Kasumi-1 (cell line): Measurements from ENCODE around the gene EYS.

Experiments
- DNase-seq, 2 experiments: peaks; one replicate each; lab custom pipeline; 2025; lab: John Stamatoyannopoulos, UW

Gene EYS

DNA sequence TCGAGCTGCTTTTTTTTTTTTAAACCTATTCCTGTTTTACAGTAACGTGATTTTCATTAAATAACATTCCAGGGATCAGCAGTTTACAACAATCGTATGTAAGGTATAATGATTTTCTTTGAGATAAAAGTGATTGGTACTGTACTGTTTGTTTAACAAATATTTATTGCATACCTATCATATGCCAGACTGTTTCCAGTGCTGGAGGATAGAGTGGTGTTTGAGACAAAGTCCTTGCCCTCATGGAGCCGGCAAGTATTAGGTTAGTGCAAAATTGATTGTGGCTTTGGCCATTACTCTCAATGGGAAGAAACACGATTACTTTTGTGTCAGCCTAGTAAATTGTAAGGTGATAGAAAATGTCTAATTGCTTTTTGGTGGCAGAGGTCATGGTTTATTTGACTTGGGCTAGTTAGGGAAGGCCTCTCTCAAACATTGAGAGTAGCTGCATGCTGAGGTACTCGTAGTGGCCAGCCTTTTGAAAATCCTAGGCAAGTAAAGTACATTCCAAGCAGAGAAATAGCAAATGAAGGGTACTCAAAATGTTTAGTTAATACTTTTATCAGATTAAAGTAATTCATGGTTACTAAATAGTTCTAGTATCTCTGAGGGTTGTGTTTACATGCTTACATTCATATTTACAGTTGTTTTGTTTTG, 2035.8 kb downstream of the EYS start:
- no peak for DNase-seq
